ENCODE results near the gene BAMBI.
A peak's percentile ranks its signal among the peaks of the same experiment; 100 is the strongest.

The BAMBI gene

GRCh38 chr10:28663576-28664368, 13.5 kb upstream of the BAMBI start (continued):
- no peak for TF ChIP-seq ZNF350 (tag by site-specific recombination; IDR thresholded peaks at IDR 0.05)
- TF ChIP-seq KLF17 (tag by site-specific recombination; IDR thresholded peaks at IDR 0.05): no peak
- no peak for TF ChIP-seq ZNF148 (tag by site-specific recombination; IDR thresholded peaks at IDR 0.05; ENCODE audit: borderline replicate concordance)
- no peak for TF ChIP-seq ZNF639 (tag by site-specific recombination; IDR thresholded peaks at IDR 0.05)
- TF ChIP-seq ZNF654 (tag by site-specific recombination; IDR thresholded peaks at IDR 0.05; ENCODE audit: low read depth): peak; percentile 98
- TF ChIP-seq TRIM28 (IDR thresholded peaks at IDR 0.05; ENCODE audit: borderline replicate concordance, low read length): no peak
- no peak for TF ChIP-seq SP2 (tag by site-specific recombination; IDR thresholded peaks at IDR 0.05)
- no peak for TF ChIP-seq ZBTB10 (tag by site-specific recombination; IDR thresholded peaks at IDR 0.05)

- CTCF ChIA-PET: interaction anchor here (0.6 to 3.4 kb wide), 50 partner anchors 10 to 927 kb away, joined by 3 to 43 read pairs (median 4); partner anchors contain the start of gene BAMBI
- no peak for TF ChIP-seq ZNF211 (tag by site-specific recombination; IDR thresholded peaks at IDR 0.05; ENCODE audit: low read depth)
- TF ChIP-seq TRIM28 (IDR thresholded peaks at IDR 0.05; ENCODE audit: borderline replicate concordance, low read length): no peak
- TF ChIP-seq KLF17 (tag by site-specific recombination; IDR thresholded peaks at IDR 0.05): no peak
- TF ChIP-seq FEZF1 (tag by site-specific recombination; IDR thresholded peaks at IDR 0.05): no peak
- no peak for TF ChIP-seq ZNF248 (tag by site-specific recombination; IDR thresholded peaks at IDR 0.05)
- TF ChIP-seq ZSCAN16 (tag by site-specific recombination; IDR thresholded peaks at IDR 0.05): no peak
- no peak for TF ChIP-seq ZNF785 (tag by site-specific recombination; IDR thresholded peaks at IDR 0.05)
- no peak for TF ChIP-seq BCL11A (tag by site-specific recombination; IDR thresholded peaks at IDR 0.05; ENCODE audit: low read depth)
- no peak for TF ChIP-seq ELK4 (IDR thresholded peaks at IDR 0.05; ENCODE audit: borderline replicate concordance, low read depth, low read length)
- POLR2A ChIA-PET: interaction anchor here (1.4 kb wide), 1 partner anchor 13 kb away, joined by 7 read pairs; the partner anchor contains the start of gene BAMBI
- no peak overlapping the region for H3K27ac ChIP-seq (ENCODE audit: extremely low read depth, low read depth, low read length)
- no peaks in the 10 kb centered on the region for H3K9me3 ChIP-seq (ENCODE audit: control insufficient read depth, insufficient read depth, low read depth, low read length)
- no peak overlapping the region for H3K4me3 ChIP-seq (ENCODE audit: low read depth, low read length)
- 0 out of 2 replicates have a peak, but pooled peaks cover 6% of the 10 kb centered on the region for H3K4me1 ChIP-seq (ENCODE audit: control insufficient read depth, insufficient read depth, low read length)
- no peaks in the 10 kb centered on the region for H3K36me3 ChIP-seq (ENCODE audit: control insufficient read depth in 2 of 2, insufficient read depth in 1 of 2, low read length in 2 of 2)
Measured at GRCh38 chr10:28664369-28664740, 13.0 kb upstream of the BAMBI start.
